Left lung (tissue), 10 donors: ENCODE measurements around the gene PAX8. TPM values are rescaled to one million over a fixed set of nuclear protein-coding genes. Genes with fewer than 3 reads are reported as not detected.
"Not testable (repeated sequence)": the region's sequence is repeated elsewhere in the genome, so short reads cannot be mapped to it uniquely, and the experiment has no call there.

ENCODE experiments used
- ATAC-seq: fragments of 200-7000 bp; cut with Tn5 transposase; one replicate; pipeline ENCODE4 v1.9.1; 2020; ENCODE audit warnings: moderate library complexity
- DNase-seq, 4 donors: peaks; one replicate each; pipeline ENCODE4 v3.0.0-alpha.2; 2013 to 2020
- H3K27ac ChIP-seq, 2 donors: fragments of 200-600 bp; sonication (generic) in 1 of 2; one replicate each; pipeline versions ENCODE4 v1.5.0 to v1.8.0; 2020 to 2021
- H3K27me3 ChIP-seq, 2 donors: fragments of 200-600 bp; sonication (generic) in 1 of 2; one replicate each; pipeline versions ENCODE4 v1.5.0 to v1.8.0; 2020 to 2021
- H3K36me3 ChIP-seq, 2 donors: fragments of 200-600 bp; sonication (generic) in 1 of 2; one replicate each; pipeline versions ENCODE4 v1.5.0 to v1.8.0; 2020 to 2021
- H3K4me1 ChIP-seq, 2 donors: fragments of 200-600 bp; one replicate each; pipeline ENCODE4 v1.8.0; 2021
- H3K4me3 ChIP-seq, 2 donors: fragments of 200-600 bp; sonication (generic) in 1 of 2; one replicate each; pipeline versions ENCODE4 v1.5.0 to v1.8.0; 2020 to 2021; ENCODE audit warnings: mild to moderate bottlenecking in 1 of 2
- H3K9me3 ChIP-seq, 2 donors: fragments of 200-600 bp; sonication (generic) in 1 of 2; one replicate each; pipeline versions ENCODE4 v1.5.0 to v1.8.0; 2020 to 2021
- CTCF ChIP-seq, 2 donors: fragments of 200-600 bp; sonication (generic) in 1 of 2; IDR thresholded peaks; one replicate each; pipeline versions ENCODE4 v1.5.0 to v1.8.0; 2021; ENCODE audit warnings: antibody characterized with exemption in 2 of 2
- intact Hi-C, 2 donors: fragments of 100-400 bp; cut with DNase I; formaldehyde crosslinking; loops; one replicate each; pipeline versions ENCODE4 v1.11.2 to v1.14.2; 2022
- polyA plus RNA-seq, 6 donors: library from polyadenylated mRNA; unstranded; fragments of 120-200 nt; gene quantifications; one replicate each; pipeline ENCODE4 v1.2.1, GENCODE V29; 2013; ENCODE audit not compliant: insufficient read length in 6 of 6
- total RNA-seq, 2 donors: library from RNA; stranded (reverse); fragmentation: NEBNext Ultra II Directional; extraction: Animal tissue kit (Norgen Biotek cat#: 25700); gene quantifications; one replicate each; pipeline ENCODE4 v1.2.1, GENCODE V29; 2021
- donor health status: DM: no; HTN: yes; CAD: no.
- donor health status: DM: no; HTN: no; CAD: no.

PAX8 gene
- total and polyA plus RNA-seq, 8 donors = 2.6 to 16.8 (median 6.4) TPM

- TF ChIP-seq CTCF (IDR thresholded peaks at IDR 0.05) = no peak
- Histone ChIP-seq H3K27ac (no peak overlapping the region), H3K4me3 (no peak overlapping the region), H3K27me3 (no peaks in the 10 kb centered on the region), H3K9me3 (no peaks in the 10 kb centered on the region), H3K4me1 (no peaks in the 10 kb centered on the region), H3K36me3 (no peaks in the 10 kb centered on the region)
- no peak for ATAC-seq
- intact Hi-C loops = no loop called here
- DNase-seq = no peak
These were observed 37.4 kb upstream of the PAX8 start for GRCh38 chr2:113316085-113316484.

- DNase-seq, intact Hi-C loops, H3K36me3 ChIP-seq, H3K4me3 ChIP-seq, H3K9me3 ChIP-seq, ATAC-seq, H3K27me3 ChIP-seq, H3K27ac ChIP-seq, H3K4me1 ChIP-seq: not testable (repeated sequence)
These were observed 35.9 kb upstream of the PAX8 start for GRCh38 chr2:113314663-113315062.

GRCh38 chr2:113314176-113314575, 35.5 kb upstream of the PAX8 start:
- DNase-seq, H3K27me3 ChIP-seq, H3K4me3 ChIP-seq, H3K27ac ChIP-seq, ATAC-seq, H3K9me3 ChIP-seq, H3K4me1 ChIP-seq, intact Hi-C loops, H3K36me3 ChIP-seq: not testable (repeated sequence)

GRCh38 chr2:113311781-113312180, 33.1 kb upstream of the PAX8 start:
- H3K4me1 ChIP-seq, intact Hi-C loops, ATAC-seq: not testable (repeated sequence)

GRCh38 chr2:113311191-113311590, 32.5 kb upstream of the PAX8 start:
- H3K4me3 ChIP-seq, H3K9me3 ChIP-seq, H3K4me1 ChIP-seq, ATAC-seq, H3K36me3 ChIP-seq, DNase-seq, intact Hi-C loops, H3K27ac ChIP-seq, H3K27me3 ChIP-seq: not testable (repeated sequence)

More at GRCh38 chr2:113311781-113312180, 33.1 kb upstream of the PAX8 start:
- H3K27me3 ChIP-seq, DNase-seq, H3K36me3 ChIP-seq, H3K27ac ChIP-seq, H3K9me3 ChIP-seq, H3K4me3 ChIP-seq: not testable (repeated sequence)

- no peaks in the 10 kb centered on the region for H3K27me3 ChIP-seq
- H3K4me1 ChIP-seq = no peaks in the 10 kb centered on the region
- H3K36me3 ChIP-seq = no peaks in the 10 kb centered on the region
- no peak overlapping the region for H3K4me3 ChIP-seq
- DNase-seq (no peak), ATAC-seq (peak; percentile 68)
- intact Hi-C loops = no loop called here
- H3K9me3 ChIP-seq = no peaks in the 10 kb centered on the region
- no peak overlapping the region for H3K27ac ChIP-seq
- no peak for TF ChIP-seq CTCF (IDR thresholded peaks at IDR 0.05)
These were observed 31.1 kb upstream of the PAX8 start for GRCh38 chr2:113309655-113310387.

GRCh38 chr2:113308784-113309183, 30.1 kb upstream of the PAX8 start:
- H3K9me3 ChIP-seq, H3K27me3 ChIP-seq, DNase-seq, intact Hi-C loops, H3K4me3 ChIP-seq, H3K4me1 ChIP-seq, ATAC-seq, H3K36me3 ChIP-seq, H3K27ac ChIP-seq: not testable (repeated sequence)

GRCh38 chr2:113306207-113306606, 27.5 kb upstream of the PAX8 start:
- H3K36me3 ChIP-seq, ATAC-seq, H3K27me3 ChIP-seq, H3K9me3 ChIP-seq, H3K27ac ChIP-seq, H3K4me1 ChIP-seq, H3K4me3 ChIP-seq, intact Hi-C loops, DNase-seq: not testable (repeated sequence)

- H3K27me3 ChIP-seq, H3K27ac ChIP-seq, H3K9me3 ChIP-seq, H3K4me1 ChIP-seq, DNase-seq, H3K36me3 ChIP-seq, H3K4me3 ChIP-seq, ATAC-seq, intact Hi-C loops: not testable (repeated sequence)
These were observed 27.0 kb upstream of the PAX8 start for GRCh38 chr2:113305749-113306148.
